SK-N-SH treated with all-trans-retinoic acid at 6 μM for 48 hours (cell line): ENCODE measurements around the gene WDR7.

Source experiments
- ATAC-seq: fragments of 200-7000 bp; cut with Tn5 transposase; 3 replicates; pipeline ENCODE4 v1.9.1; 2020; ENCODE audit warnings: mild to moderate bottlenecking, moderate library complexity
- BACH2 ChIP-seq: fragments of 250-450 bp; sonication (Bioruptor Pico); IDR thresholded peaks from 2 replicates; pipeline ENCODE4 v1.9.0; 2021; ENCODE audit warnings: mild to moderate bottlenecking, borderline replicate concordance
- CSDC2 ChIP-seq: fragments of 250-450 bp; sonication (Bioruptor Pico); IDR thresholded peaks from 2 replicates; pipeline ENCODE4 v1.5.0; 2020; ENCODE audit warnings: mild to moderate bottlenecking, moderate library complexity
- ESRRG ChIP-seq: fragments of 250-450 bp; sonication (Bioruptor Pico); IDR thresholded peaks from 2 replicates; pipeline ENCODE4 v1.6.1; 2021; ENCODE audit warnings: mild to moderate bottlenecking
- GLIS3 ChIP-seq: fragments of 250-450 bp; sonication (Bioruptor Pico); IDR thresholded peaks from 2 replicates; pipeline ENCODE4 v1.5.0; 2020; ENCODE audit warnings: mild to moderate bottlenecking, moderate library complexity
- ISL1 ChIP-seq: fragments of 250-450 bp; sonication (Bioruptor Pico); IDR thresholded peaks from 2 replicates; pipeline ENCODE4 v2.1.2; 2022; ENCODE audit warnings: mild to moderate bottlenecking, moderate library complexity
- OSR1 ChIP-seq: fragments of 250-450 bp; sonication (Bioruptor Pico); IDR thresholded peaks from 2 replicates; pipeline ENCODE4 v1.8.0; 2022; ENCODE audit warnings: moderate library complexity, mild to moderate bottlenecking, inconsistent platforms
- PPARA ChIP-seq: fragments of 250-450 bp; sonication (Bioruptor Pico); IDR thresholded peaks from 2 replicates; pipeline ENCODE4 v1.5.0; 2020; ENCODE audit warnings: mild to moderate bottlenecking, borderline replicate concordance
- SNAI2 ChIP-seq: fragments of 250-450 bp; sonication (Bioruptor Pico); IDR thresholded peaks from 2 replicates; pipeline ENCODE4 v1.5.0; 2020; ENCODE audit warnings: mild to moderate bottlenecking, moderate library complexity
- TOX ChIP-seq: fragments of 250-450 bp; sonication (Bioruptor Pico); IDR thresholded peaks from 2 replicates; pipeline ENCODE4 v1.8.0; 2021; ENCODE audit warnings: mild to moderate bottlenecking, moderate library complexity, borderline replicate concordance
- ZFP3 ChIP-seq: fragments of 250-450 bp; sonication (Bioruptor Pico); IDR thresholded peaks from 2 replicates; pipeline ENCODE4 v1.5.0; 2020; ENCODE audit warnings: mild to moderate bottlenecking, moderate library complexity
- ZFP30 ChIP-seq: fragments of 450-650 bp; formaldehyde crosslinking; IDR thresholded peaks from 2 replicates; pipeline ENCODE4 v1.5.0; 2022; ENCODE audit warnings: mild to moderate bottlenecking, moderate library complexity
- ZNF565 ChIP-seq: fragments of 450-650 bp; formaldehyde crosslinking; conservative IDR thresholded peaks from 2 replicates; pipeline ENCODE4 v1.5.0; 2020; ENCODE audit warnings: low read depth, mild to moderate bottlenecking, moderate library complexity
- ZNF70 ChIP-seq: fragments of 450-650 bp; formaldehyde crosslinking; IDR thresholded peaks from 2 replicates; pipeline ENCODE4 v1.5.0; 2020; ENCODE audit warnings: mild to moderate bottlenecking, moderate library complexity
- ZNF8 ChIP-seq: fragments of 450-650 bp; formaldehyde crosslinking; IDR thresholded peaks from 2 replicates; pipeline ENCODE4 v1.5.0; 2020; ENCODE audit warnings: mild to moderate bottlenecking, moderate library complexity
- TF ChIP-seq, protein P1 (sequence below): fragments of 250-450 bp; sonication (Bioruptor Pico); IDR thresholded peaks from 2 replicates; pipeline ENCODE4 v1.8.0; 2021; ENCODE audit warnings: low read depth, mild to moderate bottlenecking, moderate library complexity, borderline replicate concordance
- TF ChIP-seq, protein P2 (sequence below): fragments of 250-450 bp; sonication (Bioruptor Pico); IDR thresholded peaks from 2 replicates; pipeline ENCODE4 v1.8.0; 2020; ENCODE audit warnings: mild to moderate bottlenecking, moderate library complexity, borderline replicate concordance
- TF ChIP-seq, protein P3 (sequence below): fragments of 250-450 bp; sonication (Bioruptor Pico); IDR thresholded peaks from 2 replicates; pipeline ENCODE4 v1.5.0; 2020; ENCODE audit warnings: mild to moderate bottlenecking, moderate library complexity
- TF ChIP-seq, protein P4 (sequence below): fragments of 250-450 bp; sonication (Bioruptor Pico); IDR thresholded peaks from 2 replicates; pipeline ENCODE4 v1.5.1; 2020; ENCODE audit warnings: low read depth, mild to moderate bottlenecking, moderate library complexity

The WDR7 gene

DNA sequence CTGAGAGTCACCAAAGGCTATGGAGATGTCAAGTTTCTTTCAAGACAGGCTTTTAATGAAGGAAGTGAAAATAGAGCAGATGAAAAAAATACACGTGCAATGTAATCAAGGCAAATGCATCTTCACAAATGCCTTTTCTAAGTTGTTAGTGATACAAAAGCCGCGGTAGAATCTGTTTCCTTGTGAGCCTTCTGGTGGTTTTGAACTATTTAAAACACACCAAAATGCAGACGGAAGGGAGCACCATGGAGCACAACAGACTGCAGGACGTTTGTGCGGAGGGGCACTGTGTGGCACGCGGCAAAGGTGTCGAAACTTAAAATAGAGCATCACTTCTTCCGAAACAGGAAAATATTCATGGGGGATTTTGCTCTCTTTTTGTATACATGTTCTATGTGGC, 430.7 kb downstream of the WDR7 start (continued):
- TF ChIP-seq, protein P1, sequence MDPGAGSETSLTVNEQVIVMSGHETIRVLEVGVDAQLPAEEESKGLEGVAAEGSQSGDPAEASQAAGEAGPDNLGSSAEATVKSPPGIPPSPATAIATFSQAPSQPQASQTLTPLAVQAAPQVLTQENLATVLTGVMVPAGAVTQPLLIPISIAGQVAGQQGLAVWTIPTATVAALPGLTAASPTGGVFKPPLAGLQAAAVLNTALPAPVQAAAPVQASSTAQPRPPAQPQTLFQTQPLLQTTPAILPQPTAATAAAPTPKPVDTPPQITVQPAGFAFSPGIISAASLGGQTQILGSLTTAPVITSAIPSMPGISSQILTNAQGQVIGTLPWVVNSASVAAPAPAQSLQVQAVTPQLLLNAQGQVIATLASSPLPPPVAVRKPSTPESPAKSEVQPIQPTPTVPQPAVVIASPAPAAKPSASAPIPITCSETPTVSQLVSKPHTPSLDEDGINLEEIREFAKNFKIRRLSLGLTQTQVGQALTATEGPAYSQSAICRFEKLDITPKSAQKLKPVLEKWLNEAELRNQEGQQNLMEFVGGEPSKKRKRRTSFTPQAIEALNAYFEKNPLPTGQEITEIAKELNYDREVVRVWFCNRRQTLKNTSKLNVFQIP (CRISPR knock-in tag): no peak

DNA sequence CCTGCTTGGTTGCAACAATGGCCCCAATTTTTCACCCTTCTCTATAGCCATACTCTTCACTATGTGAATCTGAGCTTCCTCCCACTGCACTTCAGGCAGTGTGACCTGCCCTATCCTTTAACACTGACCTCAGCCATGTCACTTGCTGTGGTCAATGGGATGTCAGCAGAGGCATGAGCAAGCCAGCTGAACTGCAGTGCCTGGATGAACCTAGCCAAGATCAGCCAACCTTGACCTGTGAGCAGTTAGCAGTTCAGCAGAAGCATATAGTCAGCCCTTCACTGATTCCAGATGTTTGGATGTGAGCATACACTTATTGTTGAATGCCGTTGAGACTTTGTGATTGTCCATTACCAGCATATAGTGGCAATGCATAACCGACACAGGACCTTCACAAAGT, 432.3 kb downstream of the WDR7 start:
- TF ChIP-seq ZFP30 (CRISPR knock-in tag) (no peak), ISL1 (no peak), ZNF70 (CRISPR knock-in tag) (no peak), OSR1 (CRISPR knock-in tag) (no peak), SNAI2 (CRISPR knock-in tag) (no peak), ZFP3 (CRISPR knock-in tag) (no peak), ZNF8 (CRISPR knock-in tag) (no peak), CSDC2 (CRISPR knock-in tag) (no peak)
- TF ChIP-seq, protein P2, sequence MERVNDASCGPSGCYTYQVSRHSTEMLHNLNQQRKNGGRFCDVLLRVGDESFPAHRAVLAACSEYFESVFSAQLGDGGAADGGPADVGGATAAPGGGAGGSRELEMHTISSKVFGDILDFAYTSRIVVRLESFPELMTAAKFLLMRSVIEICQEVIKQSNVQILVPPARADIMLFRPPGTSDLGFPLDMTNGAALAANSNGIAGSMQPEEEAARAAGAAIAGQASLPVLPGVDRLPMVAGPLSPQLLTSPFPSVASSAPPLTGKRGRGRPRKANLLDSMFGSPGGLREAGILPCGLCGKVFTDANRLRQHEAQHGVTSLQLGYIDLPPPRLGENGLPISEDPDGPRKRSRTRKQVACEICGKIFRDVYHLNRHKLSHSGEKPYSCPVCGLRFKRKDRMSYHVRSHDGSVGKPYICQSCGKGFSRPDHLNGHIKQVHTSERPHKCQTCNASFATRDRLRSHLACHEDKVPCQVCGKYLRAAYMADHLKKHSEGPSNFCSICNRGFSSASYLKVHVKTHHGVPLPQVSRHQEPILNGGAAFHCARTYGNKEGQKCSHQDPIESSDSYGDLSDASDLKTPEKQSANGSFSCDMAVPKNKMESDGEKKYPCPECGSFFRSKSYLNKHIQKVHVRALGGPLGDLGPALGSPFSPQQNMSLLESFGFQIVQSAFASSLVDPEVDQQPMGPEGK (CRISPR knock-in tag): no peak
- TF ChIP-seq, protein P3, sequence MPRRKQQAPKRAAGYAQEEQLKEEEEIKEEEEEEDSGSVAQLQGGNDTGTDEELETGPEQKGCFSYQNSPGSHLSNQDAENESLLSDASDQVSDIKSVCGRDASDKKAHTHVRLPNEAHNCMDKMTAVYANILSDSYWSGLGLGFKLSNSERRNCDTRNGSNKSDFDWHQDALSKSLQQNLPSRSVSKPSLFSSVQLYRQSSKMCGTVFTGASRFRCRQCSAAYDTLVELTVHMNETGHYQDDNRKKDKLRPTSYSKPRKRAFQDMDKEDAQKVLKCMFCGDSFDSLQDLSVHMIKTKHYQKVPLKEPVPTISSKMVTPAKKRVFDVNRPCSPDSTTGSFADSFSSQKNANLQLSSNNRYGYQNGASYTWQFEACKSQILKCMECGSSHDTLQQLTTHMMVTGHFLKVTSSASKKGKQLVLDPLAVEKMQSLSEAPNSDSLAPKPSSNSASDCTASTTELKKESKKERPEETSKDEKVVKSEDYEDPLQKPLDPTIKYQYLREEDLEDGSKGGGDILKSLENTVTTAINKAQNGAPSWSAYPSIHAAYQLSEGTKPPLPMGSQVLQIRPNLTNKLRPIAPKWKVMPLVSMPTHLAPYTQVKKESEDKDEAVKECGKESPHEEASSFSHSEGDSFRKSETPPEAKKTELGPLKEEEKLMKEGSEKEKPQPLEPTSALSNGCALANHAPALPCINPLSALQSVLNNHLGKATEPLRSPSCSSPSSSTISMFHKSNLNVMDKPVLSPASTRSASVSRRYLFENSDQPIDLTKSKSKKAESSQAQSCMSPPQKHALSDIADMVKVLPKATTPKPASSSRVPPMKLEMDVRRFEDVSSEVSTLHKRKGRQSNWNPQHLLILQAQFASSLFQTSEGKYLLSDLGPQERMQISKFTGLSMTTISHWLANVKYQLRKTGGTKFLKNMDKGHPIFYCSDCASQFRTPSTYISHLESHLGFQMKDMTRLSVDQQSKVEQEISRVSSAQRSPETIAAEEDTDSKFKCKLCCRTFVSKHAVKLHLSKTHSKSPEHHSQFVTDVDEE (CRISPR knock-in tag): no peak
- TF ChIP-seq, protein P4, sequence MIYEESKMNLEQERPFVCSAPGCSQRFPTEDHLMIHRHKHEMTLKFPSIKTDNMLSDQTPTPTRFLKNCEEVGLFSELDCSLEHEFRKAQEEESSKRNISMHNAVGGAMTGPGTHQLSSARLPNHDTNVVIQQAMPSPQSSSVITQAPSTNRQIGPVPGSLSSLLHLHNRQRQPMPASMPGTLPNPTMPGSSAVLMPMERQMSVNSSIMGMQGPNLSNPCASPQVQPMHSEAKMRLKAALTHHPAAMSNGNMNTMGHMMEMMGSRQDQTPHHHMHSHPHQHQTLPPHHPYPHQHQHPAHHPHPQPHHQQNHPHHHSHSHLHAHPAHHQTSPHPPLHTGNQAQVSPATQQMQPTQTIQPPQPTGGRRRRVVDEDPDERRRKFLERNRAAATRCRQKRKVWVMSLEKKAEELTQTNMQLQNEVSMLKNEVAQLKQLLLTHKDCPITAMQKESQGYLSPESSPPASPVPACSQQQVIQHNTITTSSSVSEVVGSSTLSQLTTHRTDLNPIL: no peak
- no peak for ATAC-seq

DNA sequence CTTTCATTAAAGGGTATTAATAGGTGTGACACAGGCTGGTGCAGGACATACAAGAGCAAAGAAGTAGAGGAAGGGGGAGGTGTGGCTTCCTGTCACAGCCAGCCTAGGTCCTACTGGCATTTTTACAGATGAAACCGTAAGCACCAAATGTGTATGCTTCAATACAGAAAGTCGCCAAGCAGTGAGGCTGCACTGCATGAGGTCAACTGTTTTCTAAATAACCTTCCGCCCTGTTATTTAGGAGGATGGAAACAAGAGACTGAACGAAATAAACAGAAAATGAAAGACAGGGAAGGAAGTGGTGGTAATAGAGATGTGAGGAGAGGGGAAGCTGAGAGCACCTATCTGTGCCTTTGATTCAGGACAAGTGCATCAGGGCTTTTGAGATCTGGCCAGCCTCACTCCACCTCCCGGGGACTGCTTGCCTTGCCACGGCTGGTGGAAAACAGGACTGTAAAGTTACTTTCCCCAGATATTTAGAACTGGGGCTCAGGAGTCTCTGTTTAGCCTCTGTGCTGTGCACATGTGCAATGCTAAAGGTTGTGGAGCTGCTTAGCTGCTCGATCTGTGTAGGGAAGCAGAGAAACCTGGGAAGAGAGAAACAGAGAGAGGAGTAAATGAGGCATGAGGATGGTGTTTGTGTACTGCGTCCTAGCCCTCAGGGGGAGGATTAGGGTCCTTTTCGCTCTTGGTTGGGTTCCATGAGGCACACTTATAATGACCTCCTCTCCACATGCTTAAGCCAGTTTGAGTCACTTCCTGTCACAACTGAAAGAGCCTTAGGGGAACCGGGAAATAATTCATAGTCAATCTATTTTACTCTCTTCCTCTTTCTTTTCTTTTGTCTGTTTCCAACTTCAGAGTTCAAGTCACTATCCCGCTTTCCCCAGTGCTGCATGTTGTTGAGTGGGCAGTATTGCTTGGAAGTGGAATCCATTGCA, 433.4 kb downstream of the WDR7 start:
- TF ChIP-seq ZNF8 (CRISPR knock-in tag): no peak
- no peak for TF ChIP-seq TOX (CRISPR knock-in tag)
- no peak for TF ChIP-seq BACH2 (CRISPR knock-in tag)
- TF ChIP-seq, all 23 proteins: peak for 0
- ATAC-seq: no peak

DNA sequence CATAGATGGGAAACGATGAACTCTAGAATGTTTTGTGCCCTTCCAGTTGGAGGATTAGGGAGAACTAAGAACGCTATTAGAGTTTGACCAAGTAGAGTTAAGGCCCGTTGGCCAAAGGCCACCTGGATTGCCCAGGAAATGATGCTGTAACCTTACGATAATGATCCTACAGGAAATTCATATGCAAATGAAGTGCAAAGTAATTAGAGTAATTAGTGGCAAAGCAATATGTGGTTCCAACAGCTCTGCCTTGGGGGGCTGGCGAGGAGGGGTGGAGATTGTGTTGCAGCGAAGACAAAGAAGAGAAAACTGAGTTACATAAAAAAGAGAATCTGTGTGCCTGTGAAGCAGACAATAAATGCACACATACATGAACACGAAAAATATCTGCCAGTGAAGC, 434.2 kb downstream of the WDR7 start:
- ATAC-seq: no peak
- TF ChIP-seq PPARA (no peak), CSDC2 (CRISPR knock-in tag) (no peak), GLIS3 (CRISPR knock-in tag) (no peak), ESRRG (no peak), ZNF565 (CRISPR knock-in tag) (no peak), SNAI2 (CRISPR knock-in tag) (no peak), ZFP3 (CRISPR knock-in tag) (no peak), ZNF8 (CRISPR knock-in tag) (no peak), ZNF70 (CRISPR knock-in tag) (no peak)
- TF ChIP-seq, protein P3 (CRISPR knock-in tag): no peak
- TF ChIP-seq, protein P4: no peak
- TF ChIP-seq, protein P1 (CRISPR knock-in tag): no peak
- TF ChIP-seq, protein P2 (CRISPR knock-in tag): no peak
